IMR-90 (cell line): ENCODE data around the gene ESR1.

Experiments
- CHD1 ChIP-seq: IDR thresholded peaks from 2 replicates; pipeline ENCODE4 v1.6.1; 2012; ENCODE audit warnings: low read depth, low read length, improper control_type of control experiment
- FOS ChIP-seq: fragments of 150-350 bp; IDR thresholded peaks from 2 replicates; pipeline ENCODE4 v1.6.1; 2016; ENCODE audit warnings: low read depth, low read length
- MAZ ChIP-seq: IDR thresholded peaks from 2 replicates; pipeline ENCODE4 v1.6.1; 2012; ENCODE audit warnings: low read depth, mild to moderate bottlenecking, low read length, improper control_type of control experiment, moderate library complexity, borderline replicate concordance
- POLR2A ChIP-seq: IDR thresholded peaks from 2 replicates; pipeline ENCODE4 v1.6.1; 2012; ENCODE audit warnings: mild to moderate bottlenecking, low read depth, low read length
- RAD21 ChIP-seq: IDR thresholded peaks from 2 replicates; pipeline ENCODE4 v1.6.1; 2012; ENCODE audit warnings: low read length, improper control_type of control experiment
- RCOR1 ChIP-seq: IDR thresholded peaks from 2 replicates; pipeline ENCODE4 v1.6.1; 2012; ENCODE audit warnings: mild to moderate bottlenecking, low read length, improper control_type of control experiment; ENCODE audit not compliant: insufficient replicate concordance
- TF ChIP-seq, protein P1 (sequence below): conservative IDR thresholded peaks from 2 replicates; pipeline ENCODE4 v1.5.1; 2012; ENCODE audit warnings: mild to moderate bottlenecking, low read depth, low read length, improper control_type of control experiment
- TF ChIP-seq, protein P2 (sequence below): fragments of 150-350 bp; IDR thresholded peaks from 2 replicates; pipeline ENCODE4 v1.6.1; 2017; ENCODE audit warnings: mild to moderate bottlenecking, antibody characterized with exemption, low read length, low read depth

DNA sequence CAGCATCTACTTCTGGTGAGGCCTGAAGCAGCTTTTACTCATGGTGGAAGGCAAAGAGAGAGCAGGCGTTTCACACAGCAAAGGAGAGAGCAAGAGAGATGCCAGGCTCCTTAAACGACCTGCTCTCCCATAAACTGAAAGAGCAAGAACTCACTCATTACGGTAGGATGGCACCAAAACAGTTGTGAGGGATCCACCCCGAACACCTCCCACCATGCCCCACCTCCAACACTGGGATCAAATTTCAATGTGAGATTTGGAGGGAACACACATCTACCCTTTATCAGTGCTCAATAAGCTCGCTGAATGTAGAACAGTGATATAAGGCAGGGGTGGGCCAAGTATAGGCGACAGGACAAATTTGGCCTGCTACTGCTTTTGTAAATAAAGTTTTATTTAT is 244.6 kb downstream of the ESR1 start:
- no peak for TF ChIP-seq FOS
- TF ChIP-seq, protein P1, sequence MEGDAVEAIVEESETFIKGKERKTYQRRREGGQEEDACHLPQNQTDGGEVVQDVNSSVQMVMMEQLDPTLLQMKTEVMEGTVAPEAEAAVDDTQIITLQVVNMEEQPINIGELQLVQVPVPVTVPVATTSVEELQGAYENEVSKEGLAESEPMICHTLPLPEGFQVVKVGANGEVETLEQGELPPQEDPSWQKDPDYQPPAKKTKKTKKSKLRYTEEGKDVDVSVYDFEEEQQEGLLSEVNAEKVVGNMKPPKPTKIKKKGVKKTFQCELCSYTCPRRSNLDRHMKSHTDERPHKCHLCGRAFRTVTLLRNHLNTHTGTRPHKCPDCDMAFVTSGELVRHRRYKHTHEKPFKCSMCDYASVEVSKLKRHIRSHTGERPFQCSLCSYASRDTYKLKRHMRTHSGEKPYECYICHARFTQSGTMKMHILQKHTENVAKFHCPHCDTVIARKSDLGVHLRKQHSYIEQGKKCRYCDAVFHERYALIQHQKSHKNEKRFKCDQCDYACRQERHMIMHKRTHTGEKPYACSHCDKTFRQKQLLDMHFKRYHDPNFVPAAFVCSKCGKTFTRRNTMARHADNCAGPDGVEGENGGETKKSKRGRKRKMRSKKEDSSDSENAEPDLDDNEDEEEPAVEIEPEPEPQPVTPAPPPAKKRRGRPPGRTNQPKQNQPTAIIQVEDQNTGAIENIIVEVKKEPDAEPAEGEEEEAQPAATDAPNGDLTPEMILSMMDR: no peak
- TF ChIP-seq RCOR1: no peak
- no peak for TF ChIP-seq MAZ
- no peak for TF ChIP-seq RAD21
- TF ChIP-seq, protein P2, sequence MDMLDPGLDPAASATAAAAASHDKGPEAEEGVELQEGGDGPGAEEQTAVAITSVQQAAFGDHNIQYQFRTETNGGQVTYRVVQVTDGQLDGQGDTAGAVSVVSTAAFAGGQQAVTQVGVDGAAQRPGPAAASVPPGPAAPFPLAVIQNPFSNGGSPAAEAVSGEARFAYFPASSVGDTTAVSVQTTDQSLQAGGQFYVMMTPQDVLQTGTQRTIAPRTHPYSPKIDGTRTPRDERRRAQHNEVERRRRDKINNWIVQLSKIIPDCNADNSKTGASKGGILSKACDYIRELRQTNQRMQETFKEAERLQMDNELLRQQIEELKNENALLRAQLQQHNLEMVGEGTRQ: no peak
- no peak for TF ChIP-seq POLR2A
- TF ChIP-seq CHD1: no peak
